Thymus (tissue), 11 donors: ENCODE results near the gene EEF1A2. TPM values are rescaled to one million over a fixed set of nuclear protein-coding genes. Genes with fewer than 3 reads are reported as not detected.
"Not testable (repeated sequence)": the region's sequence is repeated elsewhere in the genome, so short reads cannot be mapped to it uniquely, and the experiment has no call there.

ENCODE experiments used
- DNase-seq, 9 donors: peaks; one replicate each; pipeline ENCODE4 v3.0.0-alpha.2; 2013; ENCODE audit warnings: low spot score in 9 of 9, low read depth in 6 of 9, missing footprints in 1 of 9
- H3K27ac ChIP-seq, 2 donors: one replicate each; pipeline ENCODE4 v1.5.1; 2013; ENCODE audit warnings: control low read depth in 1 of 2, low read depth in 1 of 2, low read length in 1 of 2, mild to moderate bottlenecking in 1 of 2, moderate library complexity in 1 of 2
- H3K27me3 ChIP-seq, 2 donors: one replicate each; pipeline ENCODE4 v1.5.1; 2013; ENCODE audit warnings: low read length in 1 of 2; ENCODE audit not compliant: control insufficient read depth in 2 of 2, insufficient read depth in 1 of 2
- H3K36me3 ChIP-seq, 2 donors: one replicate each; pipeline ENCODE4 v1.5.1; 2013; ENCODE audit warnings: low read length in 1 of 2, mild to moderate bottlenecking in 1 of 2, moderate library complexity in 1 of 2; ENCODE audit not compliant: control insufficient read depth in 2 of 2, insufficient read depth in 2 of 2
- H3K4me1 ChIP-seq, 2 donors: one replicate each; pipeline ENCODE4 v1.5.1; 2013; ENCODE audit warnings: low read length in 2 of 2; ENCODE audit not compliant: control insufficient read depth in 2 of 2, insufficient read depth in 2 of 2
- H3K4me3 ChIP-seq, 2 donors: one replicate each; pipeline ENCODE4 v1.5.1; 2013; ENCODE audit warnings: low read length in 2 of 2, control low read depth in 1 of 2, mild to moderate bottlenecking in 1 of 2
- H3K9me3 ChIP-seq, 2 donors: one replicate each; pipeline ENCODE4 v1.5.1; 2013; ENCODE audit warnings: low read length in 1 of 2, mild to moderate bottlenecking in 1 of 2; ENCODE audit not compliant: control insufficient read depth in 2 of 2, insufficient read depth in 1 of 2
- WGBS: extraction: QIAGEN DNeasy Blood & Tissue Kit; methylation state at CpG from one replicate; pipeline ENCODE4 v1.1.7; 2013; 5-methylcytosine and 5-hydroxymethylcytosine counted together
- polyA plus RNA-seq: library from polyadenylated mRNA; stranded (reverse); fragments of 200-250 nt; gene quantifications from one replicate; pipeline ENCODE4 v1.2.3, GENCODE V29; 2013
- total RNA-seq: library from RNA; stranded (reverse); fragments of 120-200 nt; gene quantifications from one replicate; pipeline ENCODE4 v1.2.4, GENCODE V29; 2013
- donor health status: healthy.

Gene EEF1A2
- total and polyA plus RNA-seq, 2 donors: 0.19 to 2.2 TPM

- no peak overlapping the region for H3K4me3 ChIP-seq
- WGBS: 55% methylated on average over 14 of the region's 14 CpGs
- no peaks in the 10 kb centered on the region for H3K9me3 ChIP-seq
- H3K27ac ChIP-seq: no peak overlapping the region
- no peaks in the 10 kb centered on the region for H3K4me1 ChIP-seq
- DNase-seq: no peak
- H3K27me3 ChIP-seq: peaks cover 31 to 74% of the 10 kb centered on the region in 2 donors
- H3K36me3 ChIP-seq: no peaks in the 10 kb centered on the region
Measured at GRCh38 chr20:63487116-63487764, 11.6 kb downstream of the EEF1A2 start.

- no peaks in the 10 kb centered on the region for H3K36me3 ChIP-seq
Measured at GRCh38 chr20:63486300-63486855, 12.5 kb downstream of the EEF1A2 start.

GRCh38 chr20:63484651-63485403 is 14.1 kb downstream of the EEF1A2 start:
- H3K4me1 ChIP-seq: no peaks in the 10 kb centered on the region
- DNase-seq: no peak
- H3K36me3 ChIP-seq: no peaks in the 10 kb centered on the region
- WGBS: 82% methylated on average over 18 of the region's 18 CpGs
- H3K27me3 ChIP-seq: peaks cover 29 to 75% of the 10 kb centered on the region in 2 donors
- H3K9me3 ChIP-seq: no peaks in the 10 kb centered on the region
- H3K27ac ChIP-seq: no peak overlapping the region
- H3K4me3 ChIP-seq: no peak overlapping the region

More at GRCh38 chr20:63486300-63486855, 12.5 kb downstream of the EEF1A2 start:
- Histone ChIP-seq H3K9me3 (no peaks in the 10 kb centered on the region), H3K27ac (no peak overlapping the region), H3K4me3 (no peak overlapping the region), H3K27me3 (peaks cover 31 to 83% of the 10 kb centered on the region in 2 donors), H3K4me1 (no peaks in the 10 kb centered on the region)
- no peak for DNase-seq
- 96% methylated on average over 17 of the region's 17 CpGs for WGBS

- Histone ChIP-seq H3K4me3 (no peak overlapping the region), H3K9me3 (no peaks in the 10 kb centered on the region), H3K27ac (no peak overlapping the region), H3K27me3 (peaks cover 25 to 74% of the 10 kb centered on the region in 2 donors), H3K36me3 (no peaks in the 10 kb centered on the region), H3K4me1 (no peaks in the 10 kb centered on the region)
- DNase-seq: no peak
- WGBS: 44% methylated on average over 17 of the region's 17 CpGs
Measured at GRCh38 chr20:63484236-63484635, 14.6 kb downstream of the EEF1A2 start.

- no peak for DNase-seq
- no peaks in the 10 kb centered on the region for H3K9me3 ChIP-seq
- no peaks in the 10 kb centered on the region for H3K36me3 ChIP-seq
- H3K4me1 ChIP-seq: no peaks in the 10 kb centered on the region
- 76% methylated on average over 12 of the region's 12 CpGs for WGBS
- no peak overlapping the region for H3K27ac ChIP-seq
- H3K4me3 ChIP-seq: no peak overlapping the region
- H3K27me3 ChIP-seq: peaks cover 21 to 74% of the 10 kb centered on the region in 2 donors
Measured at GRCh38 chr20:63483834-63484233, 15.0 kb downstream of the EEF1A2 start.

- H3K27me3 ChIP-seq: peaks cover 5 to 77% of the 10 kb centered on the region in 2 donors
- H3K27ac ChIP-seq: no peak overlapping the region
- H3K4me3 ChIP-seq: no peak overlapping the region
- H3K4me1 ChIP-seq: no peaks in the 10 kb centered on the region
- H3K36me3 ChIP-seq: no peaks in the 10 kb centered on the region
- WGBS: 71% methylated on average over 11 of the region's 11 CpGs
- no peaks in the 10 kb centered on the region for H3K9me3 ChIP-seq
- no peak for DNase-seq
Measured at GRCh38 chr20:63482021-63482587, 16.8 kb downstream of the EEF1A2 start.

- no peak for DNase-seq
- H3K27me3 ChIP-seq: peaks cover 5 to 77% of the 10 kb centered on the region in 2 donors
- H3K27ac ChIP-seq: no peak overlapping the region
- no peaks in the 10 kb centered on the region for H3K36me3 ChIP-seq
- H3K4me1 ChIP-seq: no peaks in the 10 kb centered on the region
- WGBS: 67% methylated on average over 12 of the region's 12 CpGs
- H3K9me3 ChIP-seq: no peaks in the 10 kb centered on the region
- H3K4me3 ChIP-seq: no peak overlapping the region
Measured at GRCh38 chr20:63481503-63481902, 17.4 kb downstream of the EEF1A2 start.

- H3K36me3 ChIP-seq, H3K9me3 ChIP-seq, H3K4me3 ChIP-seq, H3K4me1 ChIP-seq, DNase-seq, H3K27ac ChIP-seq: not testable (repeated sequence)
- peaks cover 15 to 79% of the 10 kb centered on the region in 2 donors for H3K27me3 ChIP-seq
- WGBS: 71% methylated on average over 32 of the region's 32 CpGs
Measured at GRCh38 chr20:63479695-63480419, 19.0 kb downstream of the EEF1A2 start.
